HFF-Myc (cell line): ENCODE data around the gene FRAT2.

Experiments
- DNase-seq: peaks from one replicate; pipeline ENCODE4 v3.0.0-alpha.2; 2011; ENCODE audit warnings: low read depth; ENCODE audit errors: extremely low read depth
- H3K4me3 ChIP-seq: replicated peaks from 2 replicates; pipeline ENCODE4 v1.5.1; 2011; ENCODE audit warnings: low read depth, mild to moderate bottlenecking, control low read depth, low read length
- TF ChIP-seq, protein P1 (sequence below): IDR thresholded peaks from 2 replicates; pipeline ENCODE4 v1.5.1; 2012; ENCODE audit warnings: mild to moderate bottlenecking, low read depth, low read length, control low read depth; ENCODE audit errors: missing control alignments

FRAT2 gene

DNA sequence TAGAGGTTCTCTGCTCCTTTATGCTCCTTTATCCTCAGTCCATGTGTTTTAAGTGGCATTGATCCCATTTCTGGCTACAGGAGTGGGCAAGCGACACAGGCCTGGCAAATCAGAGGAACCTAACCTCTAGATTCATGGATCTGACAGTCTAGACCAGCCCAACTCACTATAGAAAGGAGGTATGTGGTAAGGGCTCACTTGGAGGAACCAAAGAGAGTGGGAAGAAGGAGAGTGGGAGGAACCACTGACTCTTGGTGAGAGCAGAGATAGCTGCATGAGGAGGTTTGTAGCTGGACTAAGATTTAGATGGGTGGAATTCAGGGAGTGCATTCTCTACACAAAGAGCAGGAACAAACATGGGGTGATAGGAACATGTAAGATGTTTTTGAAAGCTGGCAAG lies 27.1 kb downstream of the FRAT2 start:
- TF ChIP-seq, protein P1, sequence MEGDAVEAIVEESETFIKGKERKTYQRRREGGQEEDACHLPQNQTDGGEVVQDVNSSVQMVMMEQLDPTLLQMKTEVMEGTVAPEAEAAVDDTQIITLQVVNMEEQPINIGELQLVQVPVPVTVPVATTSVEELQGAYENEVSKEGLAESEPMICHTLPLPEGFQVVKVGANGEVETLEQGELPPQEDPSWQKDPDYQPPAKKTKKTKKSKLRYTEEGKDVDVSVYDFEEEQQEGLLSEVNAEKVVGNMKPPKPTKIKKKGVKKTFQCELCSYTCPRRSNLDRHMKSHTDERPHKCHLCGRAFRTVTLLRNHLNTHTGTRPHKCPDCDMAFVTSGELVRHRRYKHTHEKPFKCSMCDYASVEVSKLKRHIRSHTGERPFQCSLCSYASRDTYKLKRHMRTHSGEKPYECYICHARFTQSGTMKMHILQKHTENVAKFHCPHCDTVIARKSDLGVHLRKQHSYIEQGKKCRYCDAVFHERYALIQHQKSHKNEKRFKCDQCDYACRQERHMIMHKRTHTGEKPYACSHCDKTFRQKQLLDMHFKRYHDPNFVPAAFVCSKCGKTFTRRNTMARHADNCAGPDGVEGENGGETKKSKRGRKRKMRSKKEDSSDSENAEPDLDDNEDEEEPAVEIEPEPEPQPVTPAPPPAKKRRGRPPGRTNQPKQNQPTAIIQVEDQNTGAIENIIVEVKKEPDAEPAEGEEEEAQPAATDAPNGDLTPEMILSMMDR = no peak
- no peak overlapping the region for H3K4me3 ChIP-seq
- DNase-seq = no peak

DNA sequence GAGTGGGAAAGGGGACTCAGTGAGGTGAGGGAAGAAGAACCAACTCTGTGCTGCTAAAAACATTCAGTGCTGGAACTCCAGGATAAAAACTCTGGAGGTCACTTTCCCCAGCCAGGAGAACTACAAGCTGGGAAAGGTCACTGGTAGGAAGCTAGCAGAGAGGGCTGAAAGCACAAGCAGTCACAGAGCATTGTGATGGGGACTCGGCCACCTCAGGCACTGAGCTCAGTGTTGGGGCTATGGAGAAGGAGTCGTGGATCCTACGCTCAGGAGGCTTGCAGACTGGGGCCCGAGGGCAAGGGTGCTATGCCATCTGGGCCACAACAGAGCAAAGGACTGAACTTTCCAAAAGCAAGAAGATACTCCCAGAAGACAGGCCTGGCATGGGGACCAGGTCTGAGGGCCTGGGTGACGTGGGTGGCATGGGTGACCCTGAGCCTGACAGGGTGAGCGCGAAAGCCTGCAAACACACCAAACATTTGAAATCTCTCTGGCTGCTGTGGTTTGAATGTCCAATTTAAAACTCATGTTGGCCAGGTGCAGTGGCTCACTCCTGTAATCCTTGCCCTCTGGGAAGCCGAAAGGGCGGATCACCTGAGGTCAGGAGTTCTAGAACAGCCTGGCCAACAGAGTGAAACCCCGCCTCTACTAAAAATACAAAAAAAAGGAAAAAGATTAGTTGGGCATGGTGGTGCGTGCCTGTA lies 32.3 kb downstream of the FRAT2 start:
- TF ChIP-seq, protein P1 = no peak
- no peak overlapping the region for H3K4me3 ChIP-seq
- no peak for DNase-seq

DNA sequence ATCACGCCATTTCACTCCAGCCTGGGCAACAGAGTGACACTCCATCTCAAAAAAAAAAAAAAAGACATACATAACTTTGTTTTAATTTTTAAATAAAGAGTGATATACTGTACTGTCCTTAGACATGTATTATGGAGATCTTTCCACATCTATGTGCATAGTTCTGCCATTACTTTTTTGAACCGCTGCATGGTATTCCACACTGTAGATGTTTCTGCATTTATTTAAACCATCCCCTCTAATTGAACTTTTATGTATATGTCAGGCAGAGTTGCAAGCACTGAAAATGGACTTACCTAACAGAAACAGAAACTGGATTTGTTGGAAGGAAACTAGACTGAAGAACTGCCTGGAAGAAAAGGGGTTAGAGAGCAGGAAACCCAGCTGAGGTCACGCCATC lies 33.5 kb downstream of the FRAT2 start:
- TF ChIP-seq, protein P1 = no peak
- no peak for DNase-seq
- H3K4me3 ChIP-seq = no peak overlapping the region

DNA sequence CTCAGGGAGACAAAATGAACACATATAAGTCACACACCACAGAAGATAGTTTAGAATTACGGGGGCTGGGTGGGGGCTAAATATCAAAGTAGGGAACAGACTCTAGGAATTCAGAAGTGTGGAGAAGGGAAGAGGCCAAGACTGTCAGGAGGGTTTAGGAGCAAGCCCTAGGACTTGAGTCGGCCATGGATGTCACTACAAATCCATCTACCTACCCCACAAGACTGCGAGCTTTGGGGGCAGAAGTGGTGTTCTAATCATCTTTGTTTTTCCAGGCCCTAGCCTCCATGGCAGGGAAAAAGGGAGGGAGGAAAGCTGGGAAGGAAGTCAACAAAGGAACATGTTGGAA lies 36.3 kb downstream of the FRAT2 start:
- DNase-seq = no peak
- H3K4me3 ChIP-seq = no peak overlapping the region
- TF ChIP-seq, protein P1 = no peak

DNA sequence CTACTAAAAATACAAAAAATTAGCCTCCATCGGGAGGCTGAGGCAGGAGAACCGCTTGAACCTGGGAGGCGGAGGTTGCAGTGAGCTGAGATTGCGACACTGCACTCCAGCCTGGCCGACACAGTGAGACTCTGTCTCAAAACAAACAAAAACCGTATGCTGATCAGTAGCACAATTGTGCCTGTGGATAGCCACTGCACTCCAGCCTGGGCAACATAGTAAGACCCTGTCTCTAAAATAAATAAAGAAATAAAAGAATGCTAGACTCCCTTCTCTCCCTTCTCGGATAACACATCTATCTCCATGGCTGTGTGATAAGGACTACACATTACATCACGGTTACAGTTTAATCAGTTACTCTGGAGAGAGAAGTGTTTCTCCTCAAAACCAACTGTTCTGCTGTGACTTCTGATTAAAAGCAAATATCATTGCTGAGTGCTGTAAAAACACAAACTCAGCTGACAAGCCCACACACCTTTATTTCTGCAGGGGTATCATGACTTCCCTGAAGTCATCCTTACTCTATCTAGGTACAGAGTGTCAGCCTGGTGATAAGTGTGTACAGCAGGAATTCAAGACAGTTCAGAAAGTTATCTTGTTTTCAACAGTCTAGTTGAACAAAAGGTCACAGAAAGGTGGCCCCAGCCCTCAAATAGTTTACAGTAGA lies 36.8 kb downstream of the FRAT2 start:
- H3K4me3 ChIP-seq = no peak overlapping the region
- TF ChIP-seq, protein P1 = no peak
- no peak for DNase-seq

DNA sequence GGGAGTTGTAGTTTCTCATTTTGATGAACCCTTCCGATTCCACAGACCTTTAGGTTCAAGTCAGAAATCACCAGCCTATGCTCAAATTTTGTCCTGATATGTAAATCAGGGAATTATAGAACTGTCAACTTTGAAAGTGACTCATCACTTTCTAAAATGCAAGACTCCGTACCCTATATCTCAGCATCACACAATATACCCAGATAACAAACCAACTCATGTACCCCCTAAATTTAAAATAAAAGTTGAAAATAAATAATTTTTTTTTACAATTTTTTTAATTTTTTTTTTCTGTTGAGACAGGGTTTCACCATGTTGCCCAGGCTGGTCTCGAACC lies 41.7 kb downstream of the FRAT2 start:
- DNase-seq = no peak
- TF ChIP-seq, protein P1 = no peak
- H3K4me3 ChIP-seq = no peak overlapping the region
